ENCODE results near the gene LTBP1. TPM values are rescaled to one million over a fixed set of nuclear protein-coding genes. Genes with fewer than 3 reads are reported as not detected.

The LTBP1 gene
- total and polyA plus RNA-seq, 10 of the 15 experiments (the other 5 are each of a cell fraction or from before 2014, with no cell fraction given) = 0.01 to 0.28 (median 0.12) TPM; not detected in 2

GRCh38 chr2:33292981-33293595, 346.3 kb downstream of the LTBP1 start (continued):
- no peak for TF ChIP-seq MEF2A (IDR thresholded peaks at IDR 0.05; ENCODE audit: insufficient read depth, low read depth, low read length)

- no TSS peak for BruUV-seq (replicated peaks)
- Histone ChIP-seq H3K4me3 (no peak overlapping the region), H3K36me3 (ENCODE audit: control insufficient read depth in 2 of 2, insufficient read depth in 2 of 2, low read length in 1 of 2) (no peaks in the 10 kb centered on the region), H3K27me3 (replicated peaks in 1 of 2; ENCODE audit: control insufficient read depth in 2 of 2, insufficient read depth in 2 of 2, low read length in 1 of 2) (0 out of 4 replicates have a peak, but pooled peaks cover 0 to 3% of the 10 kb centered on the region in 2 experiments), H3K4me1 (ENCODE audit: control insufficient read depth, insufficient read depth, low read length) (no peaks in the 10 kb centered on the region), H4K20me1 (ENCODE audit: control insufficient read depth, insufficient read depth) (no peaks in the 10 kb centered on the region), H3K79me2 (ENCODE audit: control insufficient read depth, insufficient read depth, low read length) (no peaks in the 10 kb centered on the region), H3K4me2 (ENCODE audit: control insufficient read depth, insufficient read depth) (no peak overlapping the region), H3K9ac (ENCODE audit: control insufficient read depth, insufficient read depth, low read length) (no peak overlapping the region), H3K9me3 (replicated peaks; ENCODE audit: control insufficient read depth, insufficient read depth, low read length) (no peaks in the 10 kb centered on the region), H3K27ac (ENCODE audit: control insufficient read depth, insufficient read depth) (no peak overlapping the region), H2AFZ (ENCODE audit: control insufficient read depth, low read depth, low read length) (no peak overlapping the region)
- 51% methylated on average over 3 of the region's 3 CpGs for WGBS (ENCODE audit: insufficient coverage, insufficient replicate concordance, low lambda C conversion rate, missing lambda C conversion rate)
- ChIA-PET CTCF (no interaction called here), RAD21 (ENCODE audit: unreplicated experiment) (no interaction called here), POLR2A (no interaction called here), SMC1A (ENCODE audit: uncharacterized antibody, unreplicated experiment) (no interaction called here)
- in situ Hi-C loops (cut with MboI) = no loop called here
- ATAC-seq = no peak
- FAIRE-seq = no peak
- DNase-seq (ENCODE audit: low read depth, low spot score) = no peak
- TF ChIP-seq WRNIP1 (IDR thresholded peaks at IDR 0.05; ENCODE audit: borderline replicate concordance, low read depth, low read length) = no peak
- peak; percentile 34 for TF ChIP-seq BCL3 (IDR thresholded peaks at IDR 0.05; ENCODE audit: borderline replicate concordance, insufficient read depth, low read depth, low read length, poor library complexity, severe bottlenecking)
- no peak for TF ChIP-seq MAX (IDR thresholded peaks at IDR 0.05; ENCODE audit: low read depth, low read length)
- TF ChIP-seq HDAC2 (IDR thresholded peaks at IDR 0.05) = no peak
- TF ChIP-seq ZNF622 (IDR thresholded peaks at IDR 0.05) = no peak
- no peak for TF ChIP-seq PML (IDR thresholded peaks at IDR 0.05; ENCODE audit: low read length)
- intact Hi-C loops (cut with micrococcal nuclease; ENCODE audit: unreplicated experiment) = no loop called here
Measured at GRCh38 chr2:33298233-33298632, 351.5 kb downstream of the LTBP1 start.

Data from GM12878 (cell line).